Fibroblast of skin of right quadriceps (primary cell): ENCODE measurements around the gene NLRP10.
"Not testable (repeated sequence)": the region's sequence is repeated elsewhere in the genome, so short reads cannot be mapped to it uniquely, and the experiment has no call there.

Experiments
- DNase-seq: peaks from one replicate; pipeline ENCODE4 v3.0.0-alpha.2; 2013

Gene NLRP10, protein sequence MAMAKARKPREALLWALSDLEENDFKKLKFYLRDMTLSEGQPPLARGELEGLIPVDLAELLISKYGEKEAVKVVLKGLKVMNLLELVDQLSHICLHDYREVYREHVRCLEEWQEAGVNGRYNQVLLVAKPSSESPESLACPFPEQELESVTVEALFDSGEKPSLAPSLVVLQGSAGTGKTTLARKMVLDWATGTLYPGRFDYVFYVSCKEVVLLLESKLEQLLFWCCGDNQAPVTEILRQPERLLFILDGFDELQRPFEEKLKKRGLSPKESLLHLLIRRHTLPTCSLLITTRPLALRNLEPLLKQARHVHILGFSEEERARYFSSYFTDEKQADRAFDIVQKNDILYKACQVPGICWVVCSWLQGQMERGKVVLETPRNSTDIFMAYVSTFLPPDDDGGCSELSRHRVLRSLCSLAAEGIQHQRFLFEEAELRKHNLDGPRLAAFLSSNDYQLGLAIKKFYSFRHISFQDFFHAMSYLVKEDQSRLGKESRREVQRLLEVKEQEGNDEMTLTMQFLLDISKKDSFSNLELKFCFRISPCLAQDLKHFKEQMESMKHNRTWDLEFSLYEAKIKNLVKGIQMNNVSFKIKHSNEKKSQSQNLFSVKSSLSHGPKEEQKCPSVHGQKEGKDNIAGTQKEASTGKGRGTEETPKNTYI

DNA sequence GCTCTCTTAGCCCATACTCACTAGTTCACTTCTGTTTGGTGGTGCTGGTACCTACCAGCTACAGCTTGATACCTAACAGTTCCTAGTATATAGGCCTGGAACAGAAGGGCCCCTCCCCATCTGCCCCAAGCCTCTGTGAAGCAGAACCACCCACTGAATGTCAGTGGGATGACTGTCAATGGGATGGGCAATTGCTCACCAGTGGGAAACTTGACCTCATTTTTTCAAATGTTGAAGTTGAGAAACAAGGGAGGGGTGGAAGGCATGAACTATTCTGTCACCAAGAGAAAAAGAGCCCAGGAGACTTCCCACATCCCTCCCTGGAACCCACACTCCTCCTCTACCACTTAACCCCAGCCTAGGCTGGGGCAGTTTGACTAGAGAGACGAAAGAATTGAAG, at the start of gene NLRP10:
NLRP10 (minus strand) TSS at position 62 of the 400 bp plus-strand sequence. CDS start 1,952 bp downstream, outside the sequence.
- peak; percentile 74 for DNase-seq

DNA sequence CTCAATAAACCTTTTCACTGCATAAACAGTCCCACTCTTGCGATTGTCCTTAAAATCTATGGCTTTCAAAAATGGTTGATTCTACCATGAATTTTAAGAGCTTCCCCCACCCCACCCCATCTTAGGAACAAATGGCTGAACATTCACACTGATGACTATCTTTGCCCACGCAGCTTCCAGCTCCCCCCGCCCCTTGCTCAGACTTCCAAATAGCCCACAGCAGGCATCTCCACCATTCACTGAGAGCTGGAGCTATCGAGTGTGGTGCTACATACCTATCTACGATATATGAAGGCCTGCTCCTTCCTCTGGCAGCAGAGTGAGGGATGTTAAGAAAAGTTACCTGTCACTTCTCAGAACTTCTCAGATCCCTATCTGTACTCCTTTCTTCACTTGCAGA, 48.6 kb upstream of the NLRP10 start:
- DNase-seq, result no peak

DNA sequence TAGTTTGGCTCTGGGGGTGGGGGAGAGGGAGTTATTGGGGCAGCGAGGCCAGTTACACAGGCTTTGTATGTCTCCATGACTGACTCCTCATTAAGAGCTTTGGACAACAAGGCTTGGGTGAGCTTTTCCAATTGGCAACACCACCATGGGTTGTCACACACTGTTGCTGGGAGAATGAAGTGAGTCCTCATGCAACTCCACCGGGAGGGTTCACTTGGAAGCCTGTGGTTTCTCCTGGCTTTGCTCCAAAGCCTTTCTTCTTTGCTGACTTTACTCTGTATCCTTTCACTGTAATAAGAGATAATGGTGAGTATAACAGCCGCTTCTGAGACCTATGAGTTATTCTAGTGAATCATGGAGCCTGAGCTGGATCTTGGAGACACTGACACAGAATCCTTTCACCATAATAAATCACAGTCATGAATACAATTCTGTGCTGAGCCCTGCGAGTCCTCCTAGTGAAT, 46.8 kb upstream of the NLRP10 start:
- peak; percentile 98 for DNase-seq

DNA sequence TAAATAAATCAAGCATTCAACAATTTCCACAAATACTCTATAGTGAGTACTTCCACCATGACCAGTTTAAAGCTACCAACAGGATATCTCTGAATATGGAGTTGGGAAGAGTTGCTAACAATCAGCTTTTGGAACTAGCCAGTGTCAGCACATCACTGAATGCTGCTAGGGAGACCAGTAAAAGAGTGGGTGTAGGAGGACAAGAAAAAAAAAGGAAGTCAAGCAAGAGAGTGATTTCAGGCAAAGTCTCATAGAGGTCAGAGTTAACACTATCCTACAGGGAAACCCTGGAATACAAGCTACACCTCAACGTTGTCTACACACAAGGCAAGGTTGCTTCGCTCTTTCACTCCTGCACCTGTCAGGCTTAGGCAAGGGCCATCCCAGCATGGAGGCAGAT, 46.1 kb upstream of the NLRP10 start:
- no peak for DNase-seq

DNA sequence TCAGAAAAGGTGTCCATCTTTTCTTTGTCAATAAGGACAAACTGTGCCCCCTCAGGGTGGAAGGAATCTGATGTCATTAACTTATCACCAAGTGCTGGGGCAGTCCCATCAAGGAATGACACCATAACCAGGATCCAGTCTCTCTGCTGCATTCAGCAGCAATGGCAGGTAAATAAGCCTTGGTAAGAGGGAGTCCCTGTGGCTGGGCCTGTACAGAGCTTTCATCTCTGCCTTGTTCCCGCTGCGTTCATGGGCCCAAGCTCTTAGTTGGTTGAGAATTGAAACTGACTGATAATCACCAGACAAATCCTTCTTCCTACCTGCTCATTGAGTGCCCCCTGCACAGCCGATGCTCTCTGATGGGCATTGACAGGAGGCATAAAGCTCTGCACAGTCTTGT, 44.6 kb upstream of the NLRP10 start:
- DNase-seq, result no peak

DNA sequence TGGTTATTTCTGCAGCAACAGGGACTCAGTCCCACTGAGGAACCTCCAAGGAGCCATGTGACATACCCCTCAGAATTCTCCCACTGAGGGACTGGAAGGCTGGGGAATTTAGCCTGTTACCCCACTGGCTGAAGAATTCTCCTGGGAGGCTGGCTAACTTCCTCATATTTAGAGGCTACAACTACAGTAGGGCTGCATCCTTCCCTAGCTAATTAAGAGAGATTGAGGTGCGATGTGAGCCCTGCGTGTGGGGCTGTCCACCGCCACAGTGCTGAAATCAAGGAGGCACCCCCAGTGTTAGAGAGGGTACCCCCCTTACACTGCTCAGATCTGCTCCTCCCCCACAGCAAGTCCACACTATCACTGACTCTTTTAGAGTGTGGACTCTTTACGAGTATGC, 43.0 kb upstream of the NLRP10 start:
- no peak for DNase-seq

DNA sequence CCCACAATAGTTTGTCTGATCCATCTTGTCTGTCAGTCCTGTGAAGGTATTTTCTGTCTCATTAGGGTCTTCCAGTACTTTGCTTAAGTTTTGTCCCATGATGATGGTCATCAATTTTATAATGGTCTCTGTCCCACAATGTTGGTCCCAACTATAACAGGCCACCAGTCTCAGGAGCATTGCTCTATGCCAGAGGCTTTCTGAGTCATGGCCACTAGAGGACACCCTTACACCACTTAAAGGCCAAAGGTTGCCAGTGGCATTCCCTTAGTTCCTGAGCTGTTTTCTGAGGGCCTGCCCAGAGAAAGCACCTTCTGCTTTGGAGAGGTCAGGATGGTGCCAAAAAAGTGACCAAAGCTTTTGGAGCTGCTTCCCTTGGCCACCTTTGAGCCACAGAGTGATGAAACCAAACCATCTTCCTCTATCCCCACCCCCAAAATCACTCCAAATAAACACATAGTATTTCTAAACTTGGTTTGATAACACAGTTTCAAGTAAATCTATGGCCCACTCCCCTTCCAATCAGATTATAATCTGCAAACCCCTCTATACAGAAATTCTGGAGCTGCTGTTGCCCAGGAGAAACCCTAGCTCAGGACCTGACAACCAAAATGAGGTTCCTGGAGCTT, 41.2 kb upstream of the NLRP10 start:
- DNase-seq, result peak; percentile 64

DNA sequence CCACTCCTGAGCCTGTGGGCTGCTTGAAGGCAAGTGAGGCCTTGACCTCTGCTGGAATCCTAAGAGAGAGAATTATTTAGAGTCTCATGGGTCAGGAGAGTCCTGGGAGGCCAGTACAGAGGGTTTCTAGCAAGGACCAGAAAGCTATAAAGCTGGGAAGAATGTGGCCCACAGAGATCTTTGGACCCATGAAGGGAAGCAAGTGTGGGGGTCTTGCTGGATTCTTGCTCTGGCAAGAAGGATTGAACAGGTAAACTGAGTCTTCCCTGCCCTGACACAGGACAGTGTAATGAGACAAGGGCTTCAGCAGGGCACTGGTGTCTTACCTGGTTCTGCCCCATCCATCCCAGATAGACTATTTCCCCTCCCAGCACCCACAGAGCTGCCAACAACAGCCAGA, 40.3 kb upstream of the NLRP10 start:
- DNase-seq, result no peak

DNA sequence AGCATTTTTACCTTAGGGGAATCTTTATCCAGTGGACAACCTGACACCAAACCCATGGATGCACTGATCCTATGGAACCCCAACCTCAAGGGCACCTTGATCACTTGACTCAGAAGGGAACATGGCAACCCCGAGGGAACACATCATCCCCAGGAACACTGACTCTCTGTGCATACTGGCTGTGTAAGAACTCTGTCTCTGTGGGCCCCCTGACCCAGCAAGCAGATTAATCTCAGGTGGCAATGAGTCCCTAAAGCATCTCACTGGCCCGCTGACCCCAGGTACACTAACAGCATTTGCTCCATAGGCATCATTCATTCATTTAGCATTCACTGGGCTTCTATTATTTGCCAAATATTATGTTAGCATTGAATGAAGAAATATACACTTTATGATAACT, 38.8 kb upstream of the NLRP10 start:
- DNase-seq, result no peak

DNA sequence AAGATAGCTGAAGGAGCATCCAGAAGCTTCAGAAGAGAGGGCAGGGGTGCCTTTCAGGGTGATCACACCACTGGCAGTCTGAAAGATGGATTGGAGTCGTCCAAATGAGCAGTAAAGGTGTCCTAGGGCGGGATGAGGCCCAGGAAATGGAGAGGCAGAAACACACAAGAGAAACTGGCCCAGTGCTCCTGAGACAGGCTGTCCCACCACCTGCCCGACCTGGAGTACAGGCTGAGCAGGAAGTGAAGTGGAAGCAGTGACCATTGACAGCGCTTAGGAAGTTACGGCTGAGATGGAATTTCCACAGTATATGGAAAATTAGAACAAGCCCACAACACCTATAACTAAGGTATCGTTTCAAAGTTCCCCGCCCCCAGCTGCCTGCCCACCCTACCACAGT, 37.9 kb upstream of the NLRP10 start:
- DNase-seq, result no peak

DNA sequence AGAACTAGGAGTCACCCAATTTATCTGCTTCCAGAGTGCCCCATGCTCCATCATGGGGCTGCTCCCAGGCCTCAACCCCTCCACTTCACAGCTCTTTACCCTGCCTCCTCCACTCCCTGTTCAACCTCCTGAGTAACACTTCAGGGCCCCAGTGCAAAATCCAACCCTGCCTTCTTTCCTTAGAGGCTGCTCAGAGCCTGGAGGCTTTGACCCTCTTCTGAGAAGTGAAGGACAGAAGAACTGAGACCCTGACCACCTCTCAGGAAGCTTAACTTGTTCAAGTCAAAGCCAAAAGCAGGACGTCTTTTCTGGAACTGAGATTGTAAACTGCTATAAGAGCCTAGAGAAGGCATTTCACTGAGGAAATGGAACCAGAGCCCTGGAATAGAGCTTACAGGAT, 37.4 kb upstream of the NLRP10 start:
- no peak for DNase-seq

DNA sequence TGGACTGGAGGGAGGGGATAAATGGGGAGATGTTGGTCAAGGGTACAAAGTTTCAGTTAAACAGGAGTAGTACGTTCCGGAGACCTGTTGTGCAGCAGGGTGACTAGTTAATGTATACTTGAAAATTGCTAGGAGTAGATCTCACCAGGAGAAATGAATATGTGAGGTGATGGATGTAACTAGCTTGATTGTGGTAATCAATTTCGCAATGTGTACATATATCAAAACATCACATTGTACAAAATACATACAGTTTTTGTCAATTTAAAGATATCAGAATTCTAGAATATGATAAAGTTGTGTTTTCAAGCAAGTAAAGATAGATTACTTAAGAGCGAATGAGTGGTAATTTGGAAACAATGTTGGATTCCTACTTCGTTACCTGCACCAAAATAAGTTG, 35.1 kb upstream of the NLRP10 start:
- no peak for DNase-seq

DNA sequence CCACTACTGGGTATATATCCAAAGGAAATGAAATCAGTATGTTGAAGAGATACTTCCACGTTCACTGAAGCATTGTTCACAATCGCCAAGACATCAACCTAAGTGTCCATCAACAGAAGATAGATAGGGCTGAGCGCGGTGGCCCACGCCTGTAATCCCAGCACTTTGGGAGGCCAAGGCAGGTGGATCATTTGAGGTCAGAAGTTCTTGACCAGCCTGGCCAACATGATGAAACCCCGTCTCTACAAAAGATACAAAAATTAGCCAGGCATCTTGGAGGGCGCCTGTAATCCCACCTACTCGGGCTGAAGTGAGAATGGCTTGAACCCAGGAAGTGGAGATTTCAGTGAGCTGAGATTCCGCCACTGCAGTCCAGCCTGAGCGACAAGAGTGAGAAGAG, 34.5 kb upstream of the NLRP10 start:
- DNase-seq, result no peak

DNA sequence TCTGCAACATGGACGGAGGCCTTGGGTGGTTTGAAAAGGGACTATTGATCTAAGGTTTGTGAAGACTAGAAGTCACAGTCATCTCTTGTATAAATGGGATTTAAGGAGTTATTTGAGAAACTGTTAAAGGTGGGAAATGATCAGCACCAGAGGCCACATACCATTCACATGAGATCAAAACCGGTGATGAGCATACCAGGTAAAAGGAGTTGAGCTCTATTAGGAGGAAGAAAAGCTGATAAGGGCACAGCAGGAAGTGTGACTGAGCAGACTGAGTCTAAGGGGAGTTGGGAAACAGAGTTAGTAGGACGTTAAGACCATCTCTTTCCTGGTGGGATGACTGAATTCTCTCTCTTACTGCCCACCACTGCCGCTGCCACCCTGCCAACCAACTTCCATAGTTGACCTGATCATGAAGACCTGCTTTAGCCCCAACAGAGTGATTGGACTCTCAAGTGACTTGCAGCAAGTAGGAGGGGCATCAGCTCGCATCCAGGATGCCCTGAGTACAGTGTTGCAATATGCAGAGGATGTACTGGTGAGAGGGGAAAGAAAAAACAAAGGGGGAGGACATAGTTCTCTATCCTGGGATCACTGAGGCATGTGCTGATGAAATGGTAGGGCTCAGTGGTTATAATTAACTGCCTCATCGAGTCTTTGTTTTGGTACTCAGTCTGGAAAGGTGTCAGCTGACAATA, 29.5 kb upstream of the NLRP10 start:
- DNase-seq, result no peak

DNA sequence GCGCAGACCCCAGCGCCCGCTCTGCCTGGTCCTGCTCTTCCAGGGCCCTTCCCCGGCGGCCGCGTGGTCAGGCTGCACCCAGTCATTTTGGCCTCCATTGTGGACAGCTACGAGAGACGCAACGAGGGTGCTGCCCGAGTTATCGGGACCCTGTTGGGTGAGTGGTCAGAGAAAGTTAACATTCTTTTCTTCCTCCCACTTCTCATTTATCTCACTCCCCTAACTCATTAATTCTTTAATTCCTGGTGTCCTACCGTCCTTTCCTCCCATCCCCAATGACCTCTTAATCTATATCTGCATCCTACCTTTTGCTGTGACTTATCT, 22.3 kb upstream of the NLRP10 start:
- not testable (repeated sequence) for DNase-seq

DNA sequence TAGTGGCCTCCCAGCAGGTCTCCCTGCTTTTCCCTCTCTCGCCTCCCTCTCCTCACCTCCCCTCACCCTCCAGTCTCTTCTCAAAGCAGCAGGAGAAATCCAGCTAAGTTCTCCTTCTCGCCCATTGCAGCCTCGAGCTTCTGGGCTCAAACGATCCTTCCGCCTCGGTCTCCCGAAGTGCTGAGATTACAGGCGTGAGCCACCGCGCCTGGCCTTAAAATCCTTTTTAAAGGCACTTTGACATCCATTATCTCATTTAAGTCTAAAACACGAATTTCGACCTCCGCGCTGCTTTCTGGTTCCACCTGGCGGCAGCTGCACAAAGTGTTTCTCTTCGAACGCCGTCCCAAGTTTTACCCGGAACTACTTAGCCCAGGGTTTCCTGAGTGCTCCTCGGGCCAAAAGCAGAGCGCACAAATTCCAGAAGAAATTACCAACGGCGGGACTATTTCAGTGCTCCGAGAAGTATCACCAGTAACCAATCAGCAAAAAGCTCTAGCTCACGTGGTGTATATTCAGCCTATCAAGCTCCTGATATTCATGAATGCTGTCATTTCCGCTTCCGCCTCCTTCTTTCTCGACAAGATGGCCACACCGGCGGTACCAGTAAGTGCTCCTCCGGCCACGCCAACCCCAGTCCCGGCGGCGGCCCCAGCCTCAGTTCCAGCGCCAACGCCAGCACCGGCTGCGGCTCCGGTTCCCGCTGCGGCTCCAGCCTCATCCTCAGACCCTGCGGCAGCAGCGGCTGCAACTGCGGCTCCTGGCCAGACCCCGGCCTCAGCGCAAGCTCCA, 21.7 kb upstream of the NLRP10 start, which contains the start of gene EIF3F:
EIF3F (plus strand) TSS at position 570 of the 792 bp plus-strand sequence; CDS start at position 586, 16 bp downstream.
- peak; percentile 100 for DNase-seq

DNA sequence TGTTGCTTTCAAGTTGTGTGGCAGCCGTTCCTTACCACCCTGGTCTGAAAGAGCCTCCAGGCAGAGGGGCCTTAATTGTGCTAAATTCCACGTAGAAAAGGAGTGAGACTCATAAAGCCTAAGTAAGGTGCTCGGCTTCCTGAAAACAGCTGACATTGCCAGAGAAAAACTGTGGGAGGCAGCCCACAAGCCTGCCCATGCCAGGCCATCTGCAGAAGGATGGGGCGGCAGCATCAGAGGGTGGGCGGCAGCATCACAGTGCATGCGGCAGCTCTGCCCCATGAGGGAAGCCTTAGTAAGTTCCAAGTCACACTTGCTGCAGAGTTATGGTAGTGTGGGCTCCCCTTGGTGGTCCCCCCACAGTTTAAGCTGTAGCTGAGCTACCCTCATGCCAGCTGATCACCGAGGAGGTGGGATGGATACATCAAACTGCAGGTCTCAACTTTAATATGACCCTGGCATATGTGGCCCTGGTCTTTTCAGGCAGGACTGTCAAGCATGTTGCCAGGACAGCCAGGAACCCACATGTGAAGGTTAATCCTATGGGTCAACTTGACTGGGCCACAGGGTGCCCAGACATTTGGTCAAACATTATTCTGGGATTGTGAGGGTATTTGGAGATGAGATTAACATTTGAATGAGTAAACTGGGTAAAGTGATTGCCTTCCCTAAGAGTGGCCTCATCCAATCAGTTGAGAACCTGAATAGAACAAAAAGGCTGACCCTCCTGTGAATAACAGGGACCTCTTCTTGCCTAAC, 18.8 kb upstream of the NLRP10 start:
- DNase-seq, result no peak

DNA sequence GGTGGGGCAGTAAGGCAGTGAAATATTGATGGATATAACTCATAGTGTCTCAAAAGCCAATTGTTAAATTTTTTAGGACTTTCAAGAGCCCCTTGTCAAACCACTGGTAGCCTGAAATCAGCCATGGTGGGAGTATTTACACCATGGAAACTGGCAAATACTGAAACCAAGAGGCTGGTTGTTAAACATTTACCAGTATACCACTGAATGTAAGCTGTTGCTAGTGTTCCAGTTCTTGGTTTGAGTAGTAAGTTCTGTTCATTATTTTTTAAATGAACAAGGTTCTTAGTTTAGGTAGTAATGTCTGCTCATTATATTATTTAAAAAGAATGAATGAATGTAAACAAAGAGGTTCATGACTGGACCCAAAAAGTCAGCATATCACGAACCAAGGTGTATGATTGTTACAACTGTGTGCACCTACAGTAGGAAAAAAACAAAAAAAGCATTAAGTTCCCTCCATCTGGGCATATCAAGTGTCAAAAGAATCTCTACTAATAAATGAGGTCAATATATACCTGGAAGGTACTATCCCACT, 17.4 kb upstream of the NLRP10 start:
- no peak for DNase-seq

DNA sequence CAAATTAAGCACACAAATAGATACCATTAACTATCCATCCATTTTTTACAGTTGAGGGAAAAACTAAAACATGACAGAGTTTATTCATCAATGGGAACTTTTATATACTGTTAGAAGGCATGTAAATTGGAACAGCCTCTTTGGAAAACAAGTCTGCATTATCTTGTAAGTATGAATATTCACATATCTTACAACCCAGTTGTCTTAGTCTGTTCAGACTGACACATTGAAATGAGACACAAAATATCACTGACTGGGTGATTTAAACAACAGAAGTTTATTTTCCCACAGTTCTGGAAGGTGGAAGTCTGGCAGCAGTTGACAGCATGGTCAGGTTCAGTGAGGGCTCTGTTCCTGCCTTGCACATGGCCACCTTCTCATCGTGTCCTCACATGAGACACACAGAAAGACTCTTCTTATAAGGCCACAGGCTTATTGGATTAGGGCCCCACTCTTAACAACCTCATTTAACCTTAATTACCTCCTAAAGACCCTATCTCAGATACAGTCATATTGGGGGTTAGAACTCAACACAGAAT, 16.4 kb upstream of the NLRP10 start:
- no peak for DNase-seq

DNA sequence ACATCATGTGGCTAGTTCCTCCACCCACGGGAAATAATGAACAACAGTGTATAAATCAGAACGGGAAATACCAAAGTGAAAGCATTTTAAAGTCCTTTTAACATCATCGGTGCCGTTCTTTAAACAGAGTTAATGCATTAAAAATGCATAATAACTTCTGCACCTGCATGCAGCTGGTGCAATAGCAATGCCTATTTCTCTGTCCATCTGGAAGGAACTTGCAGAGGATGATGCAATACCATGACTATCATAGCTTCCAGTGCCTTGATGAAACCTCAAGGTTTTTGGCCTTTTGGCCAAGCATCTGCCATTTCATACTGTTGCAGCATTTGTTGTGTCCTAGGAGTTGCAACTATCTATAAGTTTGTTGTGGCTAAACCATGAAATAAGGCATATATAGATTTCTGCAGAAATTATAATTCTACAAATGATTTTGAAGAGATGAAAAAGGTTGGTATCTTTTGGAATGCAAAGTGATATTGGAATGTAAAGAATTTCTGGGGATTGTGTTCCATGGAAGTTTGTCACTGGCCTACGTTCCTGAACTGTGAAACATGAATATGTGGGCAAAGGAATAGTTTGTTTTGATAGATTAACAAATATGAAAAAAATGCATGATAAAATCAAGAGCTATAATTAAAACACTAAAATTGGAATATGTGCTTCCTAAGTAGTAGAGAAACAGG, 12.1 kb upstream of the NLRP10 start:
- DNase-seq, result peak; percentile 85

DNA sequence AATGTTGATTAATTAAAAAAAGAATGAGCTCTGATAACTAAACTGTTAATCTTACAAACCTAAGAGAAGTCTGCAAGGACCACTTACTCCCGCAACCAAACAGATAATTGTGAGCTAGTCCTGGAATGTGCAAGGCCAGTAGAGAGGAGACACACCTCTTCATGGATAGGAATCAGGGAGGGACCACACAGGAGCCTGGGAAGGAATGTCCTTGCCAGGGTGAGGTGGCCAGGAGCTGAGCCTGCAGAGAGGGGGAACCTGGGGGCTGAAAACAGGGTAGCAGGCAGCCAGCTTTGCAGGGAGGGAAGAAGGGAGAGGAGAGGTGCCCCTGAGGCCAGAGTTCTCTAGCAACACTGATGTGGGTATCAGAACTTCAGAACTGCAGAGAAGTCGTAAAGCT, 9.4 kb upstream of the NLRP10 start:
- DNase-seq, result peak; percentile 14
